COLO668 (cell line): Measurements from ENCODE around the gene NAB2.
A peak's percentile ranks its signal among the peaks of the same experiment; 100 is the strongest.
"Not testable (repeated sequence)": the region's sequence is repeated elsewhere in the genome, so short reads cannot be mapped to it uniquely, and the experiment has no call there.

ENCODE experiments used
- DNase-seq: peaks from one replicate; lab custom pipeline; 2025; ENCODE audit not compliant: unreplicated experiment; lab: John Stamatoyannopoulos, UW

Gene NAB2

DNA sequence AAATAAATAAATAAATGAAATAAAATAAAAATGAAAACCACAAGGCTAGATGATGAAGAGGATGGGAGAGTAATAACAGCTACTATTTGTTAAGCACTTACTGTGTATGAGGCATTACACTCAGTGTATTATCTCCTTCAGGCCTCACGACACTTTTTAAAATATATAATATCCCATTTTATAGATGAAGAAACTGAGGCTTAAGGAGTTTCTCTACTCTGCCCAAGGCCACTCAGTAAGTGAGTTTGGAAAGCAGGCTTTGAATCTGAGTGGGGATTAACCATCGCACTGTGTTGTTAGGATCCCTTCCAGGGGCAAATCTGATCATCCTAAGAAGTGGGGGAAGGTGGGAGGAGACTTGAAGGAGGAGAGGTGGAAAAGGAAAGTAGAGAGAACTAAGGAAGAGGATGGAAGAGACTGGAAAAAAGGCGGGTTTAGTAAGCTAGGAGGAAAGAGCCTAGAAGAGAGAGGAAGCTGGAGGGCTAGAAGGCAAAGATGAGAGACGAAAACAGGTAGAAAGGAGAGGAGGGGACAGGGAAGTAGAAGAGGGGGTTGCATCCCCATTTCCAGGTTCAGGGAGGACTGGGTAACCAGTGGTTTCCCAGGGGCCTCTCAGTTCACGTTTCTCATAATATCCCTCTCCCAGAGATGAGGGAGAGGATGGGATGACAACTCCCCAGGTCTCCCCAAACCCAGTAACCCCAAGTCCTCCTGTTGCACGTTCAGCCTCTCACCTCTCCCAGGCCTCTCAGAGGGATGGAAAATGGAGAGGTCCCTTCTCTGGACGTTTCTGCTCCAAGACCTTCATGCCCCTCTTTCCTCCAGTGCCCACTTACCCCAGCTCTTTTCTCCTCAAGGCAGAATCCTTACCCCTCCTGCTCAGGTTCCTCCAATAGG is 20.5 kb downstream of the NAB2 start:
- no peak for DNase-seq

DNA sequence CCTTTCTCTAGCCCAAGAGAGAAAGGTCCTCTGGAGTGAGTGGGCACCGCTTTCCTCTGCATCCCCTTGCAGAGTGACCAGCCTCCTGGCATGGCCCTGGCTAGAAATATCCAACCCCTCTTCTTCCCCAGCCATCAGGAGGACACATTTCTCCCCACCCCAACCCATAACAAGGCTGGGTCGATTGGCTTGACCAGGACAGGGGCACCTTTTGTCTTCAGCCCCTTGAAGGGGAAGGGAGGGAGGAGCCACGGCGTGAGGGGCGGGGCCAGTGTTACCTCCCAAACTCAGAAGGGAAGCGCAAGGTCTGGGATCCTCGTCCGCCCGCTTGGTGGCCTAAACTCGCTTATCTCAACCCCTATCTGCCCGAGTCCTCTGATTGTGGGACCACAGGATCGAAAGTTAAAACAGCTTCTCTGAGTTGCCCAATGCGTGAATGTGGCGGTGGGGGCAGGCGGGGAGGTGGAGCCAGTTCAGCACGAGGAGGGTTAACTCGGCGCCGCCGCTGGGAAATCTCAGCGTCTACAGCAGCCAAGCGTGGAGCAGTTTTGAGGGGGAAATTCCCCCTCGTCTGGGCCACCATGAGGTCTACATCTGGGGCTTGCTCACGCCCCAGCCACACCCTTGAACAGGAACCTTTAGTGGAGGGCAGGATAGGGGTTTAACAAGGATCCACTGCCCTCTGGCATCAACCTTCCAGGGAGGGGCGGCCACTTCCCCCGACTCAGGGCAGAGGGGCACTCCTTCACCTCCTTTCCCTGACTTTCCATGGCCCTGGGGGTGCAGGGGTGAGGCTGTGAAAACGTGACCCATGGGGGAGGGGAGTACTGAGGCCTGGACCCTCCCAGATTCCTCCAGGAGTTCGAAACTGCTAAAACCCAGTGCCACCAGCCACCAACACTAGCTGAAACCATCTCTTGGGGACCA is 21.5 kb downstream of the NAB2 start:
- peak; percentile 60 for DNase-seq

GRCh38 chr12:57111031-57111734 is 22.3 kb downstream of the NAB2 start, which contains the start of gene STAT6:
Gene STAT6, minus strand, starts transcription at chr12:57111362. Its CDS starts 3,084 bp downstream, at chr12:57108278.
- DNase-seq = peak; percentile 53

- DNase-seq = no peak
These were observed 23.8 kb downstream of the NAB2 start for GRCh38 chr12:57112492-57113294.

DNA sequence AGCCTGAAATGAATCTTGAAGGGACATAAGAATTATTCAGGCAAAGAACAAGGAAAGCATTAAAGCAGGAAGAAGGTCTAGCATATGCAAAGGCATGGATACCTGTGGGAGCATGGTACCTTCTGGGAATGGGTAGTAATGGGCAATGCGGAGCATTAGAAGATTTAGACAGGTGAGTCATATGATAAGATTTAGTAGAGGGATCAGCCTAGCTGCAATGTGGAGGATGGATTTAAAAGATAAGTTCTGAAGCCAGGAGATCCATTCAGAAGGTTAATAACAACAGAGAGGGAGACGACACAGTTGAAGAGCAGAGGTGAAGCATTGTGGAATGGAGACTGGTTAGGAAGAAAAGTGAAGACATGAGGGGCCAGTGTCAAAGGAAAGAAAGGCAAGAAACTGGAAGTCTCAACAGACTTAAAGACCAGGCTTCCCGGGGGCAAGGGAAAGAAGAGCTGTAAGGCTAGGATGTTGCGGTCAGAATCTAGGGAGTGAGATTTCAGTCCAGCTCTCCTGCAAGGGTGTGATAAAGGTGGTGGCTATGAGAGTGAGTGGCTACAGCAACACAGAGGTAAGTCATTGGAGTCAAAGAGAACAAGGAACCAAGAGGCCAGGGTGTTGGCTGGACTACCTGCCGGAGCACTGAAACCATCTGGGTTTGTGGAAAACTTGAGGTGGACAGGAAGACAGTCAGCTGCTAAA is 27.8 kb downstream of the NAB2 start:
- no peak for DNase-seq

GRCh38 chr12:57118711-57119271 is 29.9 kb downstream of the NAB2 start:
- no peak for DNase-seq

DNA sequence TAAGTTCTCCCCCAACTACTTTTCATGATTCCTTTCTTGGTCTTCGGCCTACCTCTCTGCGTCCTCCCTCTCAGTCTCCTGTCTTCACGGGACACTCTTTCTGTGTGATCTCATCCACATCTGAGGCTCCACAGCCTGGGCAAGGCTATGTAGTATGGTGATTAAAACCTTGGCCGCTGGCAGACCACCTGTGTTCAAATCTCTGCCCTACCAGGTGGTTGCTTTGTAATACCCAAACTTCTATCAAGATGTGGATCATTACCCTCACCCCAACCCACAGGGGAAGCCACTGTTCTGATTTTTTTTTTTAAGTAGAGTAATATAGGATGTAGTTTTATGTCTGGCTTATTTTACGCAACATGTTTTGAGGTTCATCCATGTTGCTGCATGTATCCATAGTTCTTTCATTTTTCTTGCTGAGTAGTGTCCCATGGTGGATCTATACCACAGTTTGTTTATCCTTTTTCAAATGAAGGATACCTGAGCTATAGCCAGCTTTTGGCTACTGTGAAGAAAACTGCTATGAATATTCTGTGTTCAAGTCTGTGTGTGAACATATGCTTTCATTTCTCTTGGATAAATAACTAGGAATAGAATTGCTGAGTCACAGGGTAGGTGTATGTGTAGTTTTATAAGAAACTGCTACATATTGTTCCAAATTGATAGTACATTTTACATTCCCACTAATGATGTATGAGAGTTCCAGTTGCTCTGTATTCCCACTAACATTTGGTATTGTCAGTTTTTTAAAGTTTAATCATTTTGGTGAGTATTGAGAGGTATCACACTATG is 30.6 kb downstream of the NAB2 start:
- DNase-seq = no peak

GRCh38 chr12:57120718-57121117 is 31.8 kb downstream of the NAB2 start:
- not testable (repeated sequence) for DNase-seq

- no peak for DNase-seq
These were observed 34.9 kb downstream of the NAB2 start for GRCh38 chr12:57123813-57124212.

DNA sequence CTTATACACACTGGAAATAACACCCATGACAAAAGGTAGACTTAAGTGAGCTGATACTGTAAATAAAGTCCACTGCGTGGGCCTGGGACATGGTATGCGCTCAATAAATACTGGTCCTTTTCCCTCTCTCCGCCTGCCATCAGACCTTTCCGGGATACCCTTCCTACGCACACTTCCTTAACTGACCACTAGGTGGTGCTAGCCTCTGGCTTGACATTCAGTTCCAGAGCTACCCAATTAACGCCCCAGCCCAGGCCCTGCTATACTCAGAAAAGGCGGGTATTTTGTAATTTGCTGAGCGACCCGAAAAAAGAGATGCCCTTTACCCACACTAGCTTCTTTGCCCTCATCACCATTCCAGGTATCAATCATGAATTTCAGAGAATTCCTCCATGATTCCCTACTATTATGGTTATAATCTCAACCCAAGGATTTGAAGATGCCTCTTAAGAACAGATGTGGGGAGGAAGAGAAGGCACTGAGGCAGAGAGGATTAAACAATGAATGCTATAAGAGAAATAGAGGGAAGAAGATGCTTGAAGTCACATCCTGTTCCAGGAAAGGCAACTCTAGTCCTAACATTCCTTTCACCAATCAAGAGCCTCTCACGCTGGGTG is 35.5 kb downstream of the NAB2 start:
- peak; percentile 58 for DNase-seq

GRCh38 chr12:57126061-57126460 is 37.1 kb downstream of the NAB2 start:
- no peak for DNase-seq

GRCh38 chr12:57126561-57126960 is 37.6 kb downstream of the NAB2 start:
- no peak for DNase-seq

DNA sequence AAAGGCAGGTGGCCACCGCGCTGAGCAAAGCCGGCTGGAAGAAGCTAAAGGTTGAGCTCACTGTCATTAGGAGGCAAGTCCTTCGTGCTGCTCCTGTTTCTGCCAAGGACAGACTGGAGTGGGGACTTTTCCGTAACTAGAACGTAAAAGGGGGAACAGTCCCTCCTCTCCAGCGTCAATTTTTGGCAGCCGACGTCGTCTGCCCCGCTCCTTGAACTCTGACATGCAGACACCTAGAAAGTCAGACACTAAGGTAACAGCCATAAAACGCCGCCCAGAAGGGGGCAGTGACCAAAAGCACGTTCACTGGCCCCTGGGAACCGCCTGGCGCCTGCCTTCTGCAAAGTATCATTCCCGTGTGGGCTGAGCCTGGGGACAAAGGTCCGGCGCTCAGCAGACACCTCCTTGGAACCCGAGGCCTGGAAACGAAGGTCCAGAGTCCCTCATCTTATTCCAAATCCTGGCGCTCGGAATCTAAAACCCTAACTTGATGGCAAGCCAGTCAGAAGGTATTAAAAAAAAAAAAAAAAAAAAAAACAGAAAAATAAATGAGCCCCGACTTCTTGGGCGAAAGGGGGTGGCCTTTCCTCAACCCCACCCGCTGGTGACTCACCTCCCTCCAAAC is 38.3 kb downstream of the NAB2 start:
- peak; percentile 48 for DNase-seq

DNA sequence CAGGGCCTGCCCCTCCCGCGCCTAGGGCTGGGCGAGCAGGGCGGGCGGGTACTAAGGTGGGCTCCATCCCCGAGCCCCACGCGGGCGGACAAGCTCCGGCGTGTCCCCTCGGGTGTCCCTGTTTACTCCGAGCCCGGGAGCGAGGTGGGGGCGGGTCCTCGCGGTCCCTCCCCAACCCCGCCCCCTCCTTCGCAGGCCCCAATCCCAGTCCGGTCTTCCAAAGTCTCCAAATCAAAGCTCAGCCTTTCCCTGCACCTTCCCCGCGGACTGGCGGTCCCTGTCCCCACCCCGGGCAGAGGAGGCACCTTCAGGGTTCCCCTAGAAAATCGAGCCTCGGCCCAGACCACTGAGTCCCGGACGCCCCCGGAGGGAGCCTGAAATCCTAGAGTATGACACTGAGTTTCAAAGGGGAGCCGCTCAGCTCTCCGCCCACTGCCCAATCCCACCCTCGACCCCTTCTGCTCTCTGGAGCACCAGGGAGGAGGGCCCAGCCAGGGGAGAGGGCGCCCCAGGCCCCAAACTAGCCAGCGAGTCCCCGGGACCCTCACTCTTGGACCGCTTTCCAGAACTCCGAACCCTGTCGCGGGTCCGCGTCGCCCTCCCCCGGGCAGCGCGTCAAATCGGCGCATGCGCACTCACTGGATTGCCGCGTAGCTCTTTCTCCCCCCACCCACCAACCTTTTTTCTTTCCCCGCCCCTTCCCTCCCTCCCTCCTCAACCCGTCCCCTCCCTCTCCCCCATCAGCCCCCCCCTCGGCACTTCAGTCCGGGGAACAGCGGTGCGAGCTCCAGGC is 39.0 kb downstream of the NAB2 start, which contains the start of gene LRP1:
Gene LRP1 (plus strand): TSS at position 758 of the 793 bp plus-strand sequence. CDS start 482 bp downstream, outside the sequence.
- peak; percentile 13 for DNase-seq

GRCh38 chr12:57128519-57129247 is 39.8 kb downstream of the NAB2 start:
- DNase-seq = no peak

DNA sequence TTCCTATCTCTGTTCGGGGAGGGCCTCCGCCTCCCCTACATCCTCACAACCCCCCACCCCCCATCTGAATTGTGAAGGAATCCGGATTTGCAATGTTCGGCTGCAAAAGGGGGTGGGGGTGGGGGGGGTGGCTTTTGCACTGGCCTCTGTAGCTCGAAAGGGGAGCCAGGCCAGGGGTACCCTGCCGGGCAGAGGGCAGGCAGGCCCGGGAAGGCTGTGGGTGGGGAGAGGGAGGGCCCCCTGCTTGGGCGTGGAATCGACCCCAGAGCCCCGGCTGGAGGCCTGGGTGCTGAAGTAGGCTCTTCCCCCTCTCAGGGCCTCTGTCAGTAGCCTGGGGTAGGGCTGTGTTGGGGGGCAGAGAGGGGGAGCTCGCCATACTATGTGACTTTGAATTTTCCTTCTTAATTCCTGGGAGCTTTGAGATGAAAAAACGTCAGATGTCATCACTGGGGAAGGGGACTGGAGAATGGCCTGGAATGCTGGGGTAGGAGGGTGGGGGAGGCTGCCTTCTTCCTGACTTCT is 40.5 kb downstream of the NAB2 start:
- no peak for DNase-seq
